LNCAP (cell line): ENCODE results near the gene TIMM10.

Experiments
- TF ChIP-seq, protein P1 (sequence below): fragments of 450-650 bp; IDR thresholded peaks from 2 replicates; pipeline ENCODE4 v1.5.1; 2017; ENCODE audit warnings: mild to moderate bottlenecking

The TIMM10 gene

DNA sequence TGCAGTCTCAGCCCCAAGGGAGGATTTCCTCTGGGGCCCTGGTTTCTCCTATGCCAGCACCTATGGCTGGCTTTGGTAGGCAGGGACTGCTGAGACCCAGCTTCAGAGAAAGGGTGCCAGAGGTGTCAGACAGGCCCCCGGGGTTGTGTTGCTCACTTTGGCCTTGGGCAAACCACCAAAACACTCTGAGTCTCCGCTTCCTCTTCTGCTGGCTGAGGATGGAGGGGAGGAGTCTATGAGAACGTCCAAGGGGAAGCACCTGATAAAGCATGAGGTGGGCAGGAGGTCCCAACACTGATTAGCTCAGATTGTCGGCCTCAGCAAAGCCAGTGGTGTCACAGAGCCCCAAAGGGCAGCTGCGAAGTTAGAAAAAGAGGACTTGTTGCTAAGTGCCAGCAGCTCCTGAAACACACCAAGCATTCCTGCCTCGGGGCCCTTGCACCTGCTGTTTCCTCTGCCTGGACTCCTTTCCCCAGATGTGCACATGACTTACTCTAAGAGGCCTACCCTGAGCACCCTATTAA, 17.4 kb upstream of the TIMM10 start:
- TF ChIP-seq, protein P1, sequence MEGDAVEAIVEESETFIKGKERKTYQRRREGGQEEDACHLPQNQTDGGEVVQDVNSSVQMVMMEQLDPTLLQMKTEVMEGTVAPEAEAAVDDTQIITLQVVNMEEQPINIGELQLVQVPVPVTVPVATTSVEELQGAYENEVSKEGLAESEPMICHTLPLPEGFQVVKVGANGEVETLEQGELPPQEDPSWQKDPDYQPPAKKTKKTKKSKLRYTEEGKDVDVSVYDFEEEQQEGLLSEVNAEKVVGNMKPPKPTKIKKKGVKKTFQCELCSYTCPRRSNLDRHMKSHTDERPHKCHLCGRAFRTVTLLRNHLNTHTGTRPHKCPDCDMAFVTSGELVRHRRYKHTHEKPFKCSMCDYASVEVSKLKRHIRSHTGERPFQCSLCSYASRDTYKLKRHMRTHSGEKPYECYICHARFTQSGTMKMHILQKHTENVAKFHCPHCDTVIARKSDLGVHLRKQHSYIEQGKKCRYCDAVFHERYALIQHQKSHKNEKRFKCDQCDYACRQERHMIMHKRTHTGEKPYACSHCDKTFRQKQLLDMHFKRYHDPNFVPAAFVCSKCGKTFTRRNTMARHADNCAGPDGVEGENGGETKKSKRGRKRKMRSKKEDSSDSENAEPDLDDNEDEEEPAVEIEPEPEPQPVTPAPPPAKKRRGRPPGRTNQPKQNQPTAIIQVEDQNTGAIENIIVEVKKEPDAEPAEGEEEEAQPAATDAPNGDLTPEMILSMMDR: no peak

DNA sequence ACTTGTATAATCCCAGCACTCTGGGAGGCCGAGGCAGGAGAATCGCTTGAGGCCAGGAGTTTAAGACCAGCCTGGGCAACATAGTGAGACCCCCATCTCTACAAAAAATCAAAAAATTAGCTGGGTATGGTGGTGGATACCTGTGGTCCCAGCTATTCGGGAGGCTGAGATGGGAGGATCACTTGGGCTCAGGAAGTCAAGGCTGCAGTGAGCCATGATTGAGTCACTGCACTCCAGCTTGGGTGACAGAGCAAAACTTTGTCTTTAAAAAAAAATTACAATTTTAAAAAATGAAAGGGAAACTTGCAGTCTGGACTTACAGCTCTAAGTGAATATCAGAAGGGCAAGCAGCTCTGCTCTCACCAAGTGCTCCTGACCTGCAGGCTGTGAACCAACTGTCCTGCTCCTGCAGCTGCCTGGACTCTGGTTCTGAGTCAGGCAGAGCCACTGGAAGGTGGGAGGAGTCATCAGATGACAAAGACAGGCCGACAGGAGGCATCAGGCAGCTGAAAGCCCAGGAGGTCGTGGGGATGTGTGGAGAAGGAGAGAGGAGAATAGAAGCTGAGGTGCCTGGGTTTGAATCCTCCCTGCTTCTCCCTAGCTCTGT, 16.4 kb upstream of the TIMM10 start:
- TF ChIP-seq, protein P1: no peak

DNA sequence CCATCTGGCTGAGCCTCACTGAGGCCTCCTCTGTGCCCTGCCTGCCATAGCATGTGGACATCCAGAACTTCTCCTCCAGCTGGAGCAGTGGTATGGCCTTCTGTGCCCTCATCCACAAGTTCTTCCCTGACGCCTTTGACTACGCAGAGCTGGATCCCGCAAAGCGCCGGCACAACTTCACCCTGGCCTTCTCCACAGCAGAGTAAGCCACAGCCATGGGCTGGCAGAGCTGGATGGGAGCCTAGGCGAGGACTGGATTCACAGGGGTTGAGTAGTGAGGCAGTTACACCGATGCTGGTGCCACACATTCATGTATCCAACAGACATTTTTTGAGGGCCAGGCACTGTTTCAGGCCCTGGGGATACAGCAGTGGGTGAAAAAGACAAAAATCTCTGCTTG, 15.9 kb upstream of the TIMM10 start:
- TF ChIP-seq, protein P1: no peak

DNA sequence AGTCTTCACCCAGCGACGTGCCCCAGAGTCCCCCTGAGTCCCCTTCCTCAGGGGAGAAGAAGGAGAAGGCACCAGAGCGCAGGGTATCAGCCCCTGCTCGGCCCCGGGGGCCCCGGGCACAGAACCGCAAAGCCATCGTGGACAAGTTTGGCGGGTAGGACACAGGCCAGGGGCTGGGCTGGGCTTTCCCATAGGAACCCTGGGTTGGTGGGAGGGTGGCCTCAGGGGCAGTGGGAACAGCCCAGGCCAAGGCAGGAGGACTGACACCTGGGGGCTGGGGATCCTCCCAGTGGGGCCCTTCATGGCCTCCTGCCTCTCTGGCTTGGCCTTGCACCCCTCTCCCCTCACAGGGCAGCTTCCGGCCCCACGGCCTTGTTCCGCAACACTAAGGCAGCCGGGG, 15.3 kb upstream of the TIMM10 start:
- TF ChIP-seq, protein P1: no peak

DNA sequence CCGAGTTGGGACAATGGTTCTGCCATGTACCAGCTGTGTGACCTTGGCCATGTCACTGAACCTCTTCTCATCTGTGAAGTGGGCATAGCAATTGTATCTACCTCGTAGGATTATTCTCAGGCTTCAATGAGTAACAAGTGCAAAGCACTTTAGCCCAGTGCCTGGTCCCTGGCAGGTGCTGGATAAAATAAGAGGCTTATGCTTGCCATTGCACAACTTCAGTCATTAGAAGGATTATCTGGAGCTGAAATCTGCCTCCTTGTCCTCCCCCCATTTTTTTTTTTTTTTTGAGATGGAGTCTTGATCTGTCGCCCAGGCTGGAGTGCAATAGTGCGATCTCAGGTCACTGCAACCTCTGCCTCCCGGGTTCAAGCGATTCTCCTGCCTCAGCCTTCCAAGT, 14.0 kb upstream of the TIMM10 start:
- TF ChIP-seq, protein P1: no peak

DNA sequence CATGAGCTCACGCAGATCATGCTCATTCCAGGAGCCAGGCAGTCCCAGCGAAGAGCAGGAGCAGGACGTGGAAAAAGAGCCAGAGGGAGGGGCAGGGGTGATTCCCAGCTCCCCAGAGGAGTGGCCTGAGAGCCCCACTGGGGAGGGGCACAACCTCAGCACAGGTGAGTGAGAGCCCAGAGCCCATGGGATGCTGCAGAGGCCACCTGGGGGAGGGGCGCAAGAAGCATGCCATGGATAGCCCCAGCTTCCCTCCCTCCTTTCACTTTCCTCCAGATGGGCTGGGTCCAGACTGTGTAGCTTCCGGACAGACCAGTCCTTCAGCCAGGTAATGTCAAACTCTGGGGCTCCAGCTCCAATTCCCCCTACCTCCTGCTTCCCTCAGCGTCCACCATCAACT, 13.0 kb upstream of the TIMM10 start:
- TF ChIP-seq, protein P1: no peak

DNA sequence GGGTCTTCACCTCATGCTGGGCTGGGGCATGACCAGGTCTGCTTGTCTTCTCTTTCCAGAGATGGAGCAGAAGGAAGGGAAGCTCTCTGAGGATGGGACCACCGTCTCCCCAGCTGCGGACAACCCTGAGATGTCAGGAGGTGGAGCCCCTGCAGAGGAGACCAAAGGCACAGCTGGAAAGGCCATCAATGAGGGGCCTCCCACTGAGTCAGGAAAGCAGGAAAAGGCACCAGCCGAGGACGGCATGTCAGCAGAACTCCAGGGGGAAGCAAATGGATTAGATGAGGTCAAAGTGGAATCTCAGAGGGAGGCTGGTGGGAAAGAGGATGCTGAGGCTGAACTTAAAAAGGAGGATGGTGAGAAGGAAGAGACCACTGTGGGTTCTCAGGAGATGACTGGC, 12.0 kb upstream of the TIMM10 start:
- TF ChIP-seq, protein P1: no peak

DNA sequence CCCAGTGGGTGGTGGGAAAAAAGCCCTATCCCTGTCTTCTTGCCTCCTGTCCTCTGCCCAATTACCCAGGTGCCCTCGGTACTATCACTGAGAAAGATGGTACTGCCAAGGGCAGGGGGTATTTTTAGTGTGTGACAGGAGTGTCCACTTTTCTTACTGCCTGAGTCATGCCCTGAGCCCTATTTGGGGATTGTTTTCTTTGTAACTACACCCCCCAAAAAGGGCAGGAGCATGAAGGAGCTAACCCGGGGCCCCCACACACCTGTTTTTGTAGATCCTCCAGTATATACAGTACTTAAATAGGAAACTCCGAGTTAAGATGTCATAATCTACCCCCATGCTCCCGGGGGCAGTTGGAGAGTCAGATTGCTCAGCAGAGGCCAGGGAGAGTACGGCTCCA, 10.6 kb upstream of the TIMM10 start:
- TF ChIP-seq, protein P1: no peak
